HL-60 (cell line): ENCODE data around the gene WLS.

Experiments used
- CTCF ChIP-seq: IDR thresholded peaks from one replicate; pipeline ENCODE4 v1.5.1; 2011; ENCODE audit warnings: low read length, control low read depth, inconsistent platforms; ENCODE audit not compliant: insufficient read depth
- REST ChIP-seq: IDR thresholded peaks from 2 replicates; pipeline ENCODE4 v1.6.1; 2012; ENCODE audit warnings: low read depth; ENCODE audit not compliant: insufficient replicate concordance

- TF ChIP-seq CTCF (no peak), REST (no peak)
Measured at GRCh38 chr1:68213843-68214242, 18.5 kb downstream of the WLS start.
